ENCODE data around the gene SBF1. TPM values are rescaled to one million over a fixed set of nuclear protein-coding genes. Genes with fewer than 3 reads are reported as not detected.

SBF1 gene
- total RNA-seq, 1 experiment from 2014 or later = 82.1 TPM

DNA sequence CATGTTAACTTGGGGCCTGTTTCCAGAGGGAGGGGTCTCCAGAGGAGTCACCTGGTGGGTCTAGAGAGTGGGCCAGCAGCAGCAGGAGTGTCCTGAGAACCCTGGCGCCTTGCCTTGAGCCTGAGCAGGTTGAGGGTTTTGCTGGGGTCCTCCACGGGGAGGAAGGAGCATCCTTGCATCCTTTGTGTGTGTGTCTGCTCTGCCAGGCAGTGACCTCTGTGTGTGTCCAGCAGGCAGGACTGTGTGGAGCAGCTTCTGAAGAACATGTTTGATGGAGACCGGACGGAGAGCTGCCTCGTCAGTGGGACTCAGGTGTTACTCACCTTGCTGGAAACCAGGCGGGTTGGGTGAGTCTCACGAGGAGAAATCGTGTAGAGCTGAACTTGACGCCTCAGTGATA is 55.7 kb downstream of the SBF1 start:
- no peak for DNase-seq (ENCODE audit: unreplicated experiment)
- TF ChIP-seq, protein P1, sequence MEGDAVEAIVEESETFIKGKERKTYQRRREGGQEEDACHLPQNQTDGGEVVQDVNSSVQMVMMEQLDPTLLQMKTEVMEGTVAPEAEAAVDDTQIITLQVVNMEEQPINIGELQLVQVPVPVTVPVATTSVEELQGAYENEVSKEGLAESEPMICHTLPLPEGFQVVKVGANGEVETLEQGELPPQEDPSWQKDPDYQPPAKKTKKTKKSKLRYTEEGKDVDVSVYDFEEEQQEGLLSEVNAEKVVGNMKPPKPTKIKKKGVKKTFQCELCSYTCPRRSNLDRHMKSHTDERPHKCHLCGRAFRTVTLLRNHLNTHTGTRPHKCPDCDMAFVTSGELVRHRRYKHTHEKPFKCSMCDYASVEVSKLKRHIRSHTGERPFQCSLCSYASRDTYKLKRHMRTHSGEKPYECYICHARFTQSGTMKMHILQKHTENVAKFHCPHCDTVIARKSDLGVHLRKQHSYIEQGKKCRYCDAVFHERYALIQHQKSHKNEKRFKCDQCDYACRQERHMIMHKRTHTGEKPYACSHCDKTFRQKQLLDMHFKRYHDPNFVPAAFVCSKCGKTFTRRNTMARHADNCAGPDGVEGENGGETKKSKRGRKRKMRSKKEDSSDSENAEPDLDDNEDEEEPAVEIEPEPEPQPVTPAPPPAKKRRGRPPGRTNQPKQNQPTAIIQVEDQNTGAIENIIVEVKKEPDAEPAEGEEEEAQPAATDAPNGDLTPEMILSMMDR (IDR thresholded peaks at IDR 0.05; ENCODE audit: unreplicated experiment) = no peak
- Mint-ChIP-seq H3K4me1 (ENCODE audit: insufficient read depth, unreplicated experiment) (no peaks in the 10 kb centered on the region), H3K27me3 (ENCODE audit: insufficient read depth, unreplicated experiment) (no peaks in the 10 kb centered on the region), H3K36me3 (ENCODE audit: insufficient read depth, unreplicated experiment) (peaks cover 70% of the 10 kb centered on the region), H3K4me3 (ENCODE audit: unreplicated experiment) (no peak overlapping the region), H3K27ac (ENCODE audit: low read depth, unreplicated experiment) (no peak overlapping the region), H3K9me3 (ENCODE audit: unreplicated experiment) (no peaks in the 10 kb centered on the region)
- no TSS peak for BruUV-seq (replicated peaks)
- intact Hi-C loops (cut with micrococcal nuclease) = no loop called here
- POLR2A ChIA-PET = no interaction called here
- CTCF ChIA-PET = no interaction called here

DNA sequence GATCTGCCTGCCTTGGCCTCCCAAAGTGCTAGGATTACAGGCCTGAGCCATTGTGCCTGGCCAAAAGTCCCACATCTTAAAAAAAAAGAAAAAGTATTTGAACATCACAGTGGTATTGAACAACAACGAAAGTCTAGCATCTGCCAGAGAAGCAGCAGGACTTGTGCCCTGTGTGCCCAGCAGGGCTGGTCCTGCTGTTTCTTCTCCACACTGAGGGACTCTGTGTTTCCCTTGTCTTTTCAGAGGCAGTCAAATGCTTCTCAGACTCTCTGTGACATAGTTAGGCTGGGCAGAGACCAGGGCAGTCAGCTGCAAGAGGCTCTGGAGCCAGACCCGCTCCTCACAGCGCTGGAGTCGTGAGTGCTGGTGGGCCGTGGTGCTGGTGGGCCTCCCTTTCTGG is 56.2 kb downstream of the SBF1 start:
- ChIA-PET POLR2A (no interaction called here), CTCF (no interaction called here)
- Mint-ChIP-seq H3K27ac (ENCODE audit: low read depth, unreplicated experiment) (no peak overlapping the region), H3K27me3 (ENCODE audit: insufficient read depth, unreplicated experiment) (no peaks in the 10 kb centered on the region), H3K9me3 (ENCODE audit: unreplicated experiment) (no peaks in the 10 kb centered on the region), H3K4me1 (ENCODE audit: insufficient read depth, unreplicated experiment) (no peaks in the 10 kb centered on the region), H3K36me3 (ENCODE audit: insufficient read depth, unreplicated experiment) (peaks cover 74% of the 10 kb centered on the region), H3K4me3 (ENCODE audit: unreplicated experiment) (no peak overlapping the region)
- TF ChIP-seq, protein P1 (IDR thresholded peaks at IDR 0.05; ENCODE audit: unreplicated experiment) = no peak
- no TSS peak for BruUV-seq (replicated peaks)
- intact Hi-C loops (cut with micrococcal nuclease) = no loop called here
- no peak for DNase-seq (ENCODE audit: unreplicated experiment)

DNA sequence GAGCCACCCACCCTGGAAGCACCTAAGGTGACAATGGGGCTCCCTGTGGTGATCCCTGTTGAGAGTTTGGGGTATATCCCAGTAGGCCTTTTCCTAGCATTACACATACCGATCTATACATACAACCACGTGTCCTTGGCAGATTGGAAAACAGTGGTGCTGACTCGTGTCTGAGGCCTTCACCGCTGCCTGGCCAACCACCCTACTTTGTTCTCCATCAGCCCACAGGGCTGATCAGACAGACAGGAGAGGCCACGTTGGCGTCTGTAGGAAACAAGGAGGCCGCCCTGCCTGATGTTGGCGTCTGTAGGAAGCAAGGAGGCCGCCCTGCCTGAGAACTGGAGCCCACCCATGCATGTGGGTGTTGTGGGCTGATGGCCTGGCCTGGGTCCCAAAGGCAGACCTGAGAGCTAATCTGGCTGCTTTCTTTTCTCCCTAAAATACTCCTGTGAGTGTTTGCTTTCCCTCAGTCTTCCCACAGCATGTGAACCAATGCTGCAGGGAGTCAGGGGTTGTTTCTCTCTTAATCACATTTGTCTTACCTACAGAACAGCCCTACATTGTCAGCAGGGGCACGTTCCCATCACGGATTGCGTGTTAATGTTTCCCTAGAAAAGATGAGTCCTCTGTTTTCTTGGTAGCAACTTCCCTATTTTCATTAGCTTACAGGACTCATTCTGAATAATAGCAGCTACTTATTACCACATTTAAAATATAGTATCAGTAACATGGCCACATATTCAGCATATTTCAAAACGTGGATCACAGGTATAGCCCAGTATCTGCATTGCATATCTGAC is 57.2 kb downstream of the SBF1 start:
- no peak overlapping the region for H3K4me3 Mint-ChIP-seq (ENCODE audit: unreplicated experiment)
- POLR2A ChIA-PET = interaction anchor here (0.6 to 0.7 kb wide), 2 partner anchors 96 to 135 kb away, joined by 3 to 5 read pairs; no protein-coding TSS in a partner anchor

DNA sequence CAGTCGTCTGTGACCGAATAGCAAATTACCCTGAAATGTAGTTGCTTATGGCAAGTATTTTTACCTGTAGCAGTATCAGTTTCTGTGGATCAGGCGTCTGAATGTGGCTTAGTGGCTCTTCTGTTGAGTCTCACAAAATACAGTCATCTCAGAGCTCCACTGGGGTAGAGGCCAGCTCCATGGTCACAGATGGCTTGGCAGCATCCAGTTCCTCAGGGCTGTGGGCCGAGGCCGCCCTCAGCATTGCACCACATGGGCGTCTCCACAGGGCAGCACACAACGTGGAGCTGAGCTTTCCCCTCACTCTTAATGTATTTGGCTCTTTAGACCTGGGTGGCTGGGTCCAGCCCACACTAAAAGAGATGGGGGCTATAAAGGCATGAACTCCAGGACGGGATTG is 57.8 kb downstream of the SBF1 start:
- DNase-seq (ENCODE audit: unreplicated experiment) = no peak
- intact Hi-C loops (cut with micrococcal nuclease) = no loop called here
- no peaks in the 10 kb centered on the region for H3K4me1 Mint-ChIP-seq (ENCODE audit: insufficient read depth, unreplicated experiment)
- BruUV-seq (replicated peaks) = no TSS peak
- TF ChIP-seq, protein P1 (IDR thresholded peaks at IDR 0.05; ENCODE audit: unreplicated experiment) = no peak
- no peak overlapping the region for H3K27ac Mint-ChIP-seq (ENCODE audit: low read depth, unreplicated experiment)
- no peak overlapping the region for H3K4me3 Mint-ChIP-seq (ENCODE audit: unreplicated experiment)
- CTCF ChIA-PET = interaction anchor here (0.6 kb wide), 1 partner anchor 13 kb away, joined by 3 read pairs; no protein-coding TSS in a partner anchor
- POLR2A ChIA-PET = no interaction called here
- H3K9me3 Mint-ChIP-seq (ENCODE audit: unreplicated experiment) = no peaks in the 10 kb centered on the region
- H3K27me3 Mint-ChIP-seq (ENCODE audit: insufficient read depth, unreplicated experiment) = no peaks in the 10 kb centered on the region
- H3K36me3 Mint-ChIP-seq (ENCODE audit: insufficient read depth, unreplicated experiment) = peaks cover 81% of the 10 kb centered on the region

More for the DNA sequence above, 57.2 kb downstream of the SBF1 start:
- CTCF ChIA-PET = interaction anchor here (0.6 kb wide), 1 partner anchor 128 kb away, joined by 3 read pairs; no protein-coding TSS in a partner anchor
- intact Hi-C loops (cut with micrococcal nuclease) = no loop called here
- Mint-ChIP-seq H3K9me3 (ENCODE audit: unreplicated experiment) (no peaks in the 10 kb centered on the region), H3K4me1 (ENCODE audit: insufficient read depth, unreplicated experiment) (no peaks in the 10 kb centered on the region), H3K36me3 (ENCODE audit: insufficient read depth, unreplicated experiment) (peaks cover 81% of the 10 kb centered on the region), H3K27ac (ENCODE audit: low read depth, unreplicated experiment) (no peak overlapping the region), H3K27me3 (ENCODE audit: insufficient read depth, unreplicated experiment) (no peaks in the 10 kb centered on the region)
- BruUV-seq (replicated peaks) = no TSS peak
- no peak for DNase-seq (ENCODE audit: unreplicated experiment)
- TF ChIP-seq, protein P1 (IDR thresholded peaks at IDR 0.05; ENCODE audit: unreplicated experiment) = no peak
